ENCODE measurements around the gene HEXD.

HEXD gene

DNA sequence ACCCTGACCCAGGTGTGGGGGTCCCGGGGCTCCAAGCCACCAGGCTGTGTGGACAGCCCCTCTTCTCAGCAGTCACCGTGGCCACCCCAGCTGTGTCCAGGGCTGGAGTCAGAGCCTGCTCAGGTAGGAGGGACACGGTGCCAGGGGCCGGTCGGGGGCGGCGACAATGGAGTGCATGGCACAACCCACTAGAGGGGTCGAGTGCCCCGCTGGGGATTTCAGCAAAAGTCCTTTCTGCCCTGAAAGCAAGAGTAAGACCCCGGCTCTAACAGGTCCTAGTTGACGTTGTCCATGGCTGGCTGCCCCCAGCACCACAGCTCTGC, 35.3 kb upstream of the HEXD start:
- DNase-seq, result no peak

DNA sequence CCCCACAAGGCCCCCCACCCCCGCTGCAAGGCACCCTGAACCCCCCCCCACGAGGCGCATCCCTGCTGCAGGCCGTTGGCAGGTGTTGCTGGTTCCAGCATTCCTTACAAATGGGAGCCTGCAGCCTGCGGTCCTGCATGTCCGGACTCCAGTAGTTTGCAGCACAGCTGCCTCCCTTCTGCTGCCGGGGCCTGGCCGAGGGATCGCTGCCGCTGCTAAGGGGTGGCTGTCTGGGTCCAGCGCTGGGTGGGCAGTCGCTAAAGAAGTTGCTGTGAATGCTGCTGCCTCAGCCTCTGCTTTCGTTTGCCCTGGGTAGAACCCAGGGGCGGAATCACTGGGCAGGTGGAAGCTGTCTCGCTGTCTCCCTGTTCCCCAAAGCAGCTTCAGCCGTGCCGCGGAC, 34.7 kb upstream of the HEXD start:
- DNase-seq, result no peak

DNA sequence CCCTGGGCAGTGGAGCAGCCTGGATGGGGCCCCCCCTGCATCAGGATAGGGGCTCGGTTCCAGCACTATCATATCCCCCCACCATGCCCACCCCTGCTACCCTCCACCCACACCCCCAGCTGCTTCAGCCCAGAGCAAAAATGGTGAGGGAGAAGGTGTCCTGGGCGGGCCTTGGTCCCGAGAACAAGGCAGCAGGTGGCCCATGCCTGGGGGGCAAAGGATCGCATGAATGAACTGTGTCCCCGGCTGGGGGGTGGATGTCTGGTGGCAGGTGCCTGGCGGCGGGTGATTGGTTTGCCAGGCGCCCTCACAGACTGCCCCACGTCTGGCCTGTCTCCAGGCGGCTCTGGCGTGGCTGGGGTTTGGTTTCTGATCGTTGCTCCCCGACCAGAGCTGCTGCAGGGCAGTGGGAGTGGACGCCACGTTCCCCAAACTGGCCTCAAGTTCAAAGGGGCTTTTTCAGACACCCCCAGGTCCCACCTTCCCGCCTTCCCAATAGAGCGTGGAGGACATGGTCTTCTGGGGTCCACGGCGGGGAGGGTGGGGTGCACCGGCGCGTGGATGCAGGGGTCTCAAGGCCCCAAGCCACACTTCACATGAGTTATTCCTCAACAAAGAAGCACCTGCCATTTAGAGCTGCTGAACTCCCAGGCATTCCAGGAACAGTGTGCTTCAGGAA, 34.0 kb upstream of the HEXD start:
- no peak for DNase-seq

DNA sequence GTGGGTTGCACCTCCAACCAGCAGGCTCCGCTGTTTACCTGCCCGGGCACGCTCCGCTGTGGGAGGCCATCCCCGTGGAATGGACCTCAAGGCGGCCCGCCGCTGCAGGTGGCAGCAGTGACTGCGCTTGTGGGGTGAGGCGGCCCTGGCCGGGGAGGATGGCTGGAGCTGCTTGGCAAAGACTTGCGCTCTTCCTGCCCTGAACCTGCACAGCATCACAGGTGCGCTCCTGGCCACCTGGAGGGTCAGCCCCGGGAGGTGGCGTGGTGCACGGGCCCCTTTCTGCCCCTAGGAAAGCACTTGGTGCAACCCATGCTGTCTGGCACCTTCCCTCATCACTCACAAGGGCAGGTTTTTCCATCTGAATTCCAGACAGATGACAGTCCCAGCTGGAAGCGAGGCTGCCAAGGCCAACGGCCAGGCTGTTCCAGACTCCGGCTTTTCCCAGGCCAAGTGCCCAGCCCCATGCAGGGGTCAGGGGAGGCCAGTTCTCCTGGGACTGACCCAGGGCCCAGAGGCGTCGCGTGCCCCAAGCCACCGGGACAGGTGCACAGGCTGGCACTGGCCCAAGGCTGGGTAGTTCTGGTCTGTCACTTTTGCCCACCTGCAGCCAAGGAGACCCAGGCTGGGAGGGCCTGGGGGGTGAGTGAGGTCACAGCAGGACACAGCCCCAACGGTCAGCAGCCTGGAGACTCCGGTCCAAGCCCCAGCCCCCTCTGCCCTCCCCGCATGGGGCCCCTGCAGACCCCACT, 33.2 kb upstream of the HEXD start:
- DNase-seq, result no peak

DNA sequence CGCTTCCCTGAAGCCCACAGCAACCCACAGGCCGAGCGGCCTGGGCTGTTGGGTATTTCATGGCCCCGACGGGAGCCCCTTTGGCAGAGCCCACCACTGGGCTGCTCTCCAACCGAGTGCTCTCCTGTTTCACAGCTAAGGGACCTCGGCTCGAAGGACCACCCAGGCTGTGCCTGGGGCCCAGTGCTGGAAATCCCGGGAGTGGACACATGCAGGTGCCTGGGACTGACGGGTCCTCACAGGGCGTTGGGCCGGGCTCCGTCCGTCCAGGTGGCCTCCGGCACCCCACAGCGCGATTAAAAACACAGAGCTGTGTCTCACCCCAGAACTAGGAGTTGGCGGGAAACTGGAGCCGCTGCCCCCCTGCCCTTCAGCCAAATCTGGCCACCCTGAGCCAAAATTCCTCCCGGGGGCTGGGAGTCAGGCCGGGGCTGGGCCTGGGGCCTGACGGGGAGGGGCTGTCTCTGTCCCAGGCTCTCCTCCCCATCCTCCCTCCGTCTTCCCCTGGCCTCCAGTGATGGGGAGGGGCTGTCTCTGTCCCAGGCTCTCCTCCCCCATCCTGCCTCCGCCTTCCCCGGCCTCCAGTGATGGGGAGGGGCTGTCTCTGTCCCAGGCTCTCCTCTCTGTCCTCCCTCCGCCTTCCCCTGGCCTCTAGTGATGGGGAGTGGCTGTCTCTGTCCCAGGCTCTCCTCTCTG, 32.4 kb upstream of the HEXD start:
- DNase-seq, result no peak

DNA sequence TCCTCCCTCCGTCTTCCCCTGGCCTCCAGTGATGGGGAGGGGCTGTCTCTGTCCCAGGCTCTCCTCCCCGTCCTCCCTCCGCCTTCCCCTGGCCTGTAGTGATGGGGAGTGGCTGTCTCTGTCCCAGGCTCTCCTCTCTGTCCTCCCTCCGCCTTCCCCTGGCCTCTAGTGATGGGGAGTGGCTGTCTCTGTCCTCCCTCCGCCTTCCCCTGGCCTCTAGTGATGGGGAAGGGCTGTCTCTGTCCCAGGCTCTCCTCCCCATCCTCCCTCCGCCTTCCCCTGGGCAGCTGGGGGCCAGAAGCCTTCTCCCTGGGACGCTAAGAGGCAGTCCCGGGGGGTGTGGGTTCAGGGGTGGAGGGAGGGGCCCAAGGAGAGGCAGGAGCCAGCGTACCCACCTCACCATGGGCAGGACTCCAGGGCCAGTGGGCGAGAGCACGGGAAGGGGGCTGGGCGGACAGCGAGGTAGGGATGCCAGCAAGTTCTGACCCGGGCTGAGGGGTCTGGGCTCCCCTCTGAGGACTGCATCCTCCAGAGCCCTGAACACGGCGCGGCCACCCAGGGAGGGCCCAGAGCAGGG, 31.8 kb upstream of the HEXD start:
- no peak for DNase-seq

DNA sequence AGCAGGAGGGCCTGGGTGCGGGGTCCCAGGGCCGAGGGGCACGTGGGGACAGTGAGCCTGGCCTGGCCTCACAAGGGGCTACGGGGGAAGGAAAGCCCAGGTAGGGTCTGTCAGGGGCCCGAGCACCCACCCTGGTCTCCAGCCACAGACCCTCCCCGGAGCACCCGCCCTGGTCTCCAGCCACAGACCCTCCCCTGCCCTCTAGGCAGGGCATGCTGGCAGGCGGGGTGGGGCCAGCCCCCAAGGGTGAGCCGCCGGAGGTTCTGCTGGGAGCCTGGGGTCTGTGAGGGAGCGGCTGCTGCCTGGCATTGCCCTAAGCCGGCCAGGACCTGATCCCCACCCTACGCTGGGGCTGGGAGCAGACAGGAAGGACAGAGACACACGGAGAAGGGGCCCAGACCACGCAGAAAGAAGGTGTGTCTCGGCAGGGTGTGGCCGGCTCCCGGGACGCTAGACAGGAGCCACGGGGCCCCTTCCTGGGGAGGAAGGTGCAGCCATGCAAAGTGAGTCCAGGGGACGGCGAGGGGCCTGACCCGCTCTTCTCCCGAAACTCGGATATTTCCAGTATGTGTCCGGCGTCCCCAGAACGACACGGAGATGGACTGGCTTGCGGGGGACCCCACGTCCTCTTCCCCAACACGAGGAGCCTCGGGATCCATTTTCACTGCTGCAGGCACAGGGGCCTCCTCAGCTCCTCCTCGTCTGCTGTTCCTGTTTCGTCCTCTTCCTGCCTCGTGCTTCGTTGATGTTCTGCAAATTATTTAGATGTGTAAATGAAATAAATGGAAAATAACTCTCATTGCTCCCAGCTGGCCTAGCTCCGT, 31.1 kb upstream of the HEXD start:
- no peak for DNase-seq

DNA sequence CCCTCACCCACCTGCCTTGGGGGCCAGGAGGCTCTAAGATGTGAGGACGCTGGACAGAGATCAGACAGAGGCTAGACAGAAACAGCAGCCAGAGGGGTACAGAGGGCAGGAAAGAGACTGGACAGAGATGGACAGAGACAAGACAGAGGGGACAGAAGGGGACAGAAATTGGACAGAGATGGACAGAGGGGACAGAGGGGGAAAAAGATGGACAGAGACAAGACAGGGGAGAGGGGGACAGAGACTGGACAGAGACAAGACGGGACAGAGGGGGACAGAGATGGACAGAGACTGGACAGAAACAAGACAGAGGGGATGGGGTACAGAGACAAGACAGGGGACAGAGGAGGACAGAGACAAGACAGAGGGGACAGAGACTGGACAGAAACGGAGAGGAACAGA, 30.4 kb upstream of the HEXD start:
- DNase-seq, result no peak

DNA sequence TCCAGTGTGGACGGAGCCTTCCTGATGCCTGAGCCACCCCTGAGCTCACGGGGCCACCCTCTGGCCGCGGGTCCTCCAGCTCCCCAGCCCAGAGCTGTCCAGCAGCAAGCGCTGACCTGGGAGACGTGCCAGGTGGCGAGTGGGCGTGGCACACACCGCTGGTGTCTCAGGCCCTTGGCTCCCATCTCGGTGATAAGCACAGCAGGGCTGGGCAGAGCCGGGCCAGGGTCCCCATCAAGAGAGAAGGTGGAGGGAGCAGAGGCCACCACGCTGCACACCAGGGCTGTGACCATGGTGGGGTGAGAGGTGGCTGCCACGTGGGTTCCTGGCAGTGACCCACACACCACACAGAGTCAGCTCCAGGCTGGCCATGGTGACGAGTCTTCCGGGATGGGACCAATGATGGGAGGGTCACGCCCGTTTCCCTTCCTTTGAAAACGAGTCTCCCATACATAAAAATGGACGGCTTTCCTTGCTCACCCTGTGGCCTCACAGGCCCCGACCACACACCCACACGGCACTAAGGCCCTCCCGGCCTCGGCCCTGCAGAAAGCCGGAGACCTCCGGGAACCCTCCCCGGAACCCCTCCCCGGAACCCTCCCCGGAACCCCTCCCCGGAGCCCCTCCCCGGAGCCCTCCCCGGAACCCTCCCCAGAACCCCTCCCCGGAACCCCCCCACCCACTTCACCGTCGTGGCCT, 29.8 kb upstream of the HEXD start:
- DNase-seq, result no peak

DNA sequence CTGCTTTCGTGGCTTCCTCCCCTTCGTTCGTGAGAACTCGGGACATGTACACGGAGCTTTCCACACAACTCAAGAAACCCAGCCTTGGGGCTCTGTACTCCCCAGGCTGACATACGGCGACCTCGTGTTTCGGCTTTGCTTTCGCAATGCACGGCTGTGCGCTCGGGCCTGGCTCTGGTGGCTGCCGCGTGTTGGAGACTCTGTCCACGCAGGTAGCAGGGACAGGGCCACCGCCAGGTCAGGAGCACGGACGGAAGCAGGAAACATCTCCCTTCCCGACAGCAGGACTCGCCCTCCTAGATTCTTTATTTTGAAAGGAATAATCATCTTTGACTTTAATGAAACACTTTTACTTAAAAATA, 29.2 kb upstream of the HEXD start:
- no peak for DNase-seq

DNA sequence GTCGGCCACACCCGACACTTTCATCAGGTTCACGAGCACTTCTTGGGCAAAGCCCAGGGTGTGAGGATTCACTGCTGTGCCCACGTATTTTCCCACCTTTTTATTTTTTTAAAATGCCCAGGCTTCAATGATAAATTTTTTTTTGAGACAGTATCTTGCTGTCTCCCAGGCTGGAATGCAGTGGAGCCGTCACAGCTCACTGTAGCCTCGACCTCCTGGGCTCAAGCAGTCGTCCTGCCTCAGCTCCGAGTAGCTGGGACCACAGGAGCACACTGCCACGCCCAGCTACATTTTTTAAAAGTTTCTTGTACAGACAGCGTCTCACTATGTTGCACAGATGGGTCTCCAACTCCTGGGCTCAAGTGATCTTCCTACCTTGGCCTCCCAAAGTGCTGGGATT, 28.8 kb upstream of the HEXD start:
- DNase-seq, result no peak

DNA sequence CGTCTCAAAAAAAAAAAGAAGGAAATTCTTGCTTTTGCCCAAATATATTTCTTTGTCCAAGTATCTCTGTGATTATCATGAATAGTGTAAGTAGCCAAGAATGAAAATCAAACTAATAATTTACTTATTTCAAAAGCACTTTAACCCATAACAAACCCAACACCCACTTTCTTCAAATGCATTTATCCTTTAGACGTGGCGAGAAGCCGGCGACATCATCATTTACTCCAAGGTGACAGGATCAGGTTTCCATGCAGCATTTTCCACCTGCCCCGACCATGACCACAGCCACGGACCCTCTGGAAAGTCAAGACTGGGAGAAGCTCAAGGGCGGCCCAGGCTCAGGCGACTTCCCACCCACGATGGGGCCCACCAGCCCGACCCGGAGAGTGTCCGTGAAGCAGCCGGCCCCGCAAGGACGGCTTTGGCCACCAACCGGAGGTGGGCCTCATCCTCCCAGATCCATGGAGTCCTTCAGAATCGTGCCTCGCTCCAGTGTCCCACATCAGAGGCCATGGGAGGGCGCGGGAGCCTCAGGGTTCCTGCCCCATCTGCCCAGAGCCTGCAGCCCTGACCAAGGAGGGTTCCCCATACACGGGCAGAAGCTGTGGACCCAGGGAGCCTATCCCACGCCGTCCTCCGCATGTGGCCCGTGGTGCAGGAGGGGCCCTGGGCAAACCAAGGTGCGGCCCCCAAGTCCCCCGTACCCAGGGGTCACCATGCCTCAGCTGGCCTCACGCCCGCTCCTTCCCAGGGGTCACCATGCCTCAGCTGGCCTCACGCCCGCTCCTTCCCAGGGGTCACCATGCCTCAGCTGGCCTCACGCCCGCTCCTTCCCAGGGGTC, 27.9 kb upstream of the HEXD start:
- no peak for DNase-seq

DNA sequence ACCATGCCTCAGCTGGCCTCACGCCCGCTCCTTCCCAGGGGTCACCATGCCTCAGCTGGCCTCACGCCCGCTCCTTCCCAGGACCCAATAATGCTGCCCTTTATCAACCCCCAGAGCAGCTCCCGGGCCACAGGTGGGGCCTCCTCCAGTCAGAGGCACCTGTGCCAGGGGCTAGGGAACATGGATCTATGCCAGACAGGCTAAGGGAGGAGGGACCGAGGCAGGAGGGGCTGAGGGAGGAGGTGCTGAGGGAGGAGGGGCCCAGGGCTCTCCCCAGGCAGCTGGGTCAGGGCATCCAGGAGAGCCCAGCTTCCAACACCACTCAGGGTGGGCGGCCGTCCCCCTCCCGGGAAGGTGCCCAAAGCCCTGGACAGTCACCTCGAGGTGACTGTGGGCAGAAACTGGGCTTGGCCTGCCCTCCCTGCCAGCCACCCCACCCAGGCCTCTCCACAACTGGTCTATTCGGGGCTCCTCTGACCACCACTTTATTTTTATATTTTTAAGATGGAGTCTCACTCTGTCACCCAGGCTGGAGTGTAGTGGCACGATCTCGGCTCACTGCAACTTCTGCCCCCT, 27.2 kb upstream of the HEXD start:
- no peak for DNase-seq

DNA sequence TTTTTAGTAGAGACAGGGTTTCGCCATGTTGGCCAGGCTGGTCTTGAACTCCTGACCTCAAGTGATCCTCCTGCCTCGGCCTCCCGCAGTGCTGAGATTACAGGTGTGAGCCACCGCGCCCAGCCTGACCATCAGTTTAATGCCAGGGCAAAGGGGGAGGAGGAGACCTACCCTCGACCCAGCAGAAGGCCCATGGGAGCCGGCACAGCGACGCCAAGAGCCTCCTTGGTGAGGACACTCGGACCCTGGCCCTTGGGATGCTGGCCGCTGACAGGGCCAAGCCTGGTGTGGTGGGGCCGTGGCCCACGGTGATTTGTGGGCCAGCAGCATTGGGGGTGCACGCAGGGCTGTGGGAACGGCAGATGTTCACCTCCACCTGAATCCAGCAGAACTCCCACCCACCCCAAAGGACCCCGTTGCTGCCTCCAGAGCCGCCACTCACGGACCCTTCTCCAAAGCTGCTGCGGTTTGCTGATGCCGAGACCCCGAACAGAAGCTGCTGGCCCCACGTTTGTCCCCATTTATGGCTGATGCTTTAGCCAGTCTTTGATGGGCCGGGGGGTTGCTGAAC, 26.6 kb upstream of the HEXD start:
- DNase-seq, result no peak

DNA sequence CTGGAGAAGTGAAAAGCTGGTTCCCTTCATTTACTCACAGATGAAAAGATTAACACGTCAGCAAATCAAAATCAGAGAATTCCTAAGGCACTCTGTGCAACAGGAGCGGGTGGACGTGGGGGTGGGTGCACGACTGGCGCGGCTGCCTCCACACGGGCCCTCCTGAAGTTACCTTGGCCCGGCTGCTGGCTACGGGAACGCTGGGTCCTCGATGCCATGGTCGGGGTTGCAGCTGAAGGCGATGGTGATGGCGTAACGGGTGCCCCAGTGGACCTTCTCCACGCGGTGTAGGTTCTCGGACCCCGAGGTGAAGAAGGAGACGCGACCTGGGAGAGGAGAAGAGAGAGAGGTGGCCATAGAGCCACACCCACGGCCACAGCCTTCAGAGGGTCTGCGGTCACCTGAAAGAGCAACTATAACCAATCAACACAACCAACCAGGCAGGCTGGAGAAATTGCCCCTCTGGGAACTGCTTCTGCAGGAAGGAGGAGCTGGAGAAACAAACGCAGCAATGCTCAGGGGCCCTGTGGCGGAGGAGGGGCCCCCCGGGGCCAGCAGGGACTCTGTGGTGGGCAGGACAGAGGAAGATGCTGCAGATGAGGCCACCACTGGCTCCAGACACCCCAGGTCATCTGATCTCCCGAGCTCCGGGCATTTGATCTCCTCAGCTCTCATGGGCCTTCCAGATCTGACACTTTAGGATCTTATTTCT, 25.8 kb upstream of the HEXD start:
- DNase-seq, result no peak

DNA sequence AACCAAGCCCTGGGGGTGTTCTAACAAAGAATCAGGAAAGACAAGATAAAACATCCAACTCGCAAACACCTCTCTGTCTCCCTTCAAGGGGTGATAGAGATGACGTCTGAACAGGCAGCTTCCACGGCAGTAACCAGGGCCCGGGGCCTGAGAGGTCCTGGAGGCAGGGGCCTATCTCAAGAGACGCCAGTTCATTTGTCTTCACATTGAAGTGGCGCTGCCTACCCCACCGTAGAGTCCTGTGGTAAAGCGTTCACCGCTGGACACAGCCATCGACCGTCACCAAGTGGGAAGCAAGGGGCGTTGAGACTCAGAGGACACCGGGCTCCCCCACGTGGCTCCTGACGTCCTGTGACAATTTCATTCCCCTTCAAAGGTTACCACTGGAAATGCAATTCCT, 25.2 kb upstream of the HEXD start:
- no peak for DNase-seq

DNA sequence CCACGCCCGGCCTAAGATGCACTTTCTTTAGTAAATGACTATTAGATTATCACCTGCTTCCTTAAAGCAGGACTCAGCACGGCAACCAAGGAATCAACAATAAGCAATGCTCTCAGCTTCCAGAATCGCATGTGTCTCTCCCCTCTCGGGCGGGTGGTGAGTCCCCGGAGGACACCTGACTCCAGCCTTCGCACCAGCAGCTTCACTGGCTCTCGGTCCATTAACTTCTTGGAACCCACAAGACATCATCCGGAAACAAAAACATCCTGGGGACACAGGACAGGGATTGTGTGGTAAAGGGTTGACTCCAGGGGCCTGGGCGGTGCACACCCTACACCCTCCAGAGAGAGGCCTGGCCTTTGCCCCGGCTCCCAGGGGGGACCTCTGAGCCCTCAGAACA, 23.9 kb upstream of the HEXD start:
- no peak for DNase-seq

DNA sequence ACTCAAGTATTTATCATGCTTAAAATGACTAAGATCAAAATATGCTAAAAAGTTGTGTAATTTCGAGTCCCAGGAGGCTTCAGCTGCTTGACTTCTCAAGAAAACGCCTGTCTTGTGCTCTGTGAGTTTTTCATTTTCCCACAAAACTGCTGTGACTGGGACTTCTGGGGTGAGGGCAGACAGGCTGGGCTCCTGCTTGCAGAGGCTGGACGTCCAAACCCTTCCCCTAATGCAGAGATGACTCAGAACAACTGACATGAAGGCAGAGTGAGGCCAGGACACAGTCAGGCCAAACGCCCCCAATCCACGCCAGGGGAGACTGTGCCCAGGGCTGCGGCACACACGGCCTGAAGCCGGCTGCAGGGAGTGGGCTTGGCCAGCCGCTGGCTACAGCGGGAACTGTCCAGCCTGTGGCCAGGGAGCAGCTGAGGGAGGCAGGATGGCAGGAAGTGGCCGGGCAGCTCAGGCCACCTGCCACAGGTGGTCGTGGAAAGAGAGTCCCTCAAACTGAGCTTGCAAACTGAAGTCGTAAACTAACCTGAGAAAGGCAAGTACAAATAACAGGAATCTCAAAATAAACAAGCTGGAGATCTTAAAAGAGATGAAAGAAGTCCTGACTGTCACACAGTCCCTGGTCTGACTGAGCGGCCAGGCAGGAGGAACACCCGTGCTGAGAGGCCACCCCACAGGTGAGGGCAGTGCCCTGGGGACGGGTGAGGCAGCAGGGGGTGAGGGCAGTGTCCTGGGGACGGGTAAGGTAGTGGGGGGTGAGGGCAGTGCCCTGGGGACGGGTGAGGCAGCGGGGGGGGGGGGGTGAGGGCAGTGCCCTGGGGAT, 21.3 kb upstream of the HEXD start:
- no peak for DNase-seq
